HepG2 (cell line): ENCODE results near the gene VPS13C. TPM values are rescaled to one million over a fixed set of nuclear protein-coding genes. Genes with fewer than 3 reads are reported as not detected.

Experiments
- EHMT2 ChIP-seq: fragments of 200-600 bp; sonication (generic); IDR thresholded peaks from 2 replicates; pipeline ENCODE4 v1.7.0; 2017; ENCODE audit warnings: antibody characterized with exemption, low read depth, low read length, borderline replicate concordance
- HHEX ChIP-seq: IDR thresholded peaks from 2 replicates; pipeline ENCODE4 v1.6.1; 2016; ENCODE audit warnings: control low read depth
- KLF12 ChIP-seq: sonication (generic); formaldehyde crosslinking; IDR thresholded peaks from 2 replicates; pipeline ENCODE4 v1.4.0; 2020; ENCODE audit warnings: missing genetic modification reagents, borderline replicate concordance
- PHF20 ChIP-seq: sonication (generic); formaldehyde crosslinking; IDR thresholded peaks from 2 replicates; pipeline ENCODE4 v1.5.0; 2020; ENCODE audit warnings: mild to moderate bottlenecking, missing genetic modification reagents
- RBAK ChIP-seq: sonication (generic); formaldehyde crosslinking; IDR thresholded peaks from 2 replicates; pipeline ENCODE4 v1.5.1; 2020; ENCODE audit warnings: mild to moderate bottlenecking, missing genetic modification reagents
- REL ChIP-seq: sonication (generic); formaldehyde crosslinking; conservative IDR thresholded peaks from 2 replicates; pipeline ENCODE4 v1.8.0; 2022; ENCODE audit warnings: mild to moderate bottlenecking, missing genetic modification reagents, moderate library complexity
- SRSF9 ChIP-seq: fragments of 200-400 bp; formaldehyde crosslinking; IDR thresholded peaks from 2 replicates; pipeline ENCODE4 v1.6.1; 2018; ENCODE audit warnings: borderline replicate concordance, mild to moderate bottlenecking, low read depth, low read length; ENCODE audit not compliant: insufficient read depth, poor library complexity, severe bottlenecking
- TAF15 ChIP-seq: fragments of 200-400 bp; formaldehyde crosslinking; IDR thresholded peaks from one replicate; pipeline ENCODE4 v1.6.1; 2018; ENCODE audit warnings: mild to moderate bottlenecking, low read depth, low read length; ENCODE audit not compliant: poor library complexity, severe bottlenecking
- ZNF180 ChIP-seq: sonication (generic); formaldehyde crosslinking; IDR thresholded peaks from 2 replicates; pipeline ENCODE4 v1.4.0; 2020; ENCODE audit warnings: low read depth, missing genetic modification reagents, borderline replicate concordance
- ZNF234 ChIP-seq: sonication (generic); formaldehyde crosslinking; conservative IDR thresholded peaks from 2 replicates; pipeline ENCODE4 v1.5.1; 2020; ENCODE audit warnings: mild to moderate bottlenecking, missing genetic modification reagents
- ZNF878 ChIP-seq: sonication (generic); formaldehyde crosslinking; IDR thresholded peaks from 2 replicates; pipeline ENCODE4 v1.8.1; 2023; ENCODE audit warnings: mild to moderate bottlenecking, missing genetic modification reagents, moderate library complexity
- ZSCAN25 ChIP-seq: sonication (generic); formaldehyde crosslinking; IDR thresholded peaks from 2 replicates; pipeline ENCODE4 v1.8.0; 2022; ENCODE audit warnings: mild to moderate bottlenecking, missing genetic modification reagents
- polyA plus RNA-seq, 8 experiments: library from polyadenylated mRNA; depleted of rRNA in 3 of 8; stranded (reverse) in 7 of 8; unstranded in 1 of 8; fragments of >200 nt; fragmentation: Illumina TruSeq in 4 of 8; extraction: Trizol in 4 of 8; gene quantifications; 2 replicates each; pipeline versions ENCODE4 v1.2.1 to v1.2.3, GENCODE V29; 2011 to 2016; ENCODE audit warnings: low read depth in 4 of 8, missing spikeins in 1 of 8, mixed read lengths in 1 of 8; ENCODE audit not compliant: insufficient read depth in 1 of 8
- total RNA-seq, 5 experiments: library from RNA; depleted of rRNA; stranded (reverse); fragments of >200 nt; fragmentation: Illumina TruSeq; extraction: Trizol; gene quantifications; 2 replicates each; pipeline ENCODE4 v1.2.3, GENCODE V29; 2016; ENCODE audit warnings: low read depth in 1 of 5
- TF ChIP-seq, protein P1 (sequence below): sonication (generic); formaldehyde crosslinking; IDR thresholded peaks from 2 replicates; pipeline ENCODE4 v1.8.0; 2022; ENCODE audit warnings: missing genetic modification reagents, mild to moderate bottlenecking, moderate library complexity, borderline replicate concordance
- TF ChIP-seq, protein P2 (sequence below): sonication (generic); formaldehyde crosslinking; IDR thresholded peaks from 2 replicates; pipeline ENCODE4 v1.5.1; 2020; ENCODE audit warnings: mild to moderate bottlenecking, moderate library complexity, missing genetic modification reagents
- TF ChIP-seq, protein P3 (sequence below), 2 experiments: sonication (generic) in 1 of 2; formaldehyde crosslinking in 1 of 2; IDR thresholded peaks; 2 replicates each; pipeline versions ENCODE4 v1.6.1 to v1.9.0; 2014 to 2022; ENCODE audit warnings: antibody characterized with exemption in 1 of 2, borderline replicate concordance in 1 of 2, inconsistent platforms in 1 of 2, low read depth in 1 of 2, missing genetic modification reagents in 1 of 2
- TF ChIP-seq, protein P4 (sequence below): sonication (generic); formaldehyde crosslinking; IDR thresholded peaks from 2 replicates; pipeline ENCODE4 v1.8.0; 2022; ENCODE audit warnings: mild to moderate bottlenecking, missing genetic modification reagents, moderate library complexity

Gene VPS13C
- total and polyA plus RNA-seq, 2 of the 13 experiments (the other 11 are each of a cell fraction or from before 2014, with no cell fraction given): 10.9 to 26.8 TPM

DNA sequence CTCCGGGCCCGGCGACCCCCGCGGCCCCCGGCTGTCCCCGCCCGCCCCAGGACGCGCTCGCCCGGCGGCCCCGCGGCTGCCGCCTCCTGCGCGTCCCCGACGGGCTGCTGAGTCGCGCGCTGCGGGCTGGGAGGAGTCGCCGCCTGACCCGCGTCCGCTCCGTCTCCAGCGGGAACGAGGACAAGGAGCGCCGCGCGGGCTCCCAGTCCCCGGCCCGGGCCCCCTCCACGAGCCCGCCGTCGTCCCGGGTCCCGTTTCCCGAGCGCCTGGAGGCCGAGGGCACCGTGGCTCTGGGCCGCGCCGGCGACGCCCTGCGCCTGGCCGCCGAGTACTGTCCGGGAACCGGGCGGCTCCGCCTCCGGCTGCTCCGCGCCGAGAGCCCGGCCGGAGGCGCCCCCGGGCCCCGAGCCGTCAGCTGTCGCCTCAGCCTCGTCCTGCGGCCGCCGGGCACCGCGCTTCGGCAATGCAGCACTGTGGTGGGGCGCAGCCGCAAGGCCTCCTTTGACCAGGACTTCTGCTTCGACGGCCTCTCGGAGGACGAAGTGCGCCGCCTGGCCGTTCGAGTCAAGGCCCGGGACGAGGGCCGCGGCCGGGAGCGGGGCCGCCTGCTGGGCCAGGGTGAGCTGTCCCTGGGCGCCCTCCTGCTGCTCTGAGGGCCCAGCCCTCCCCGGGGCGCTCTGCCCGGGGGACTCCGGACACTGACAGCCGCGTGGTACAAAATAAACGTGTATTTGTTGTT is 8.0 kb upstream of the VPS13C start (continued):
- no peak for TF ChIP-seq REL (CRISPR knock-in tag)
- no peak for TF ChIP-seq HHEX (CRISPR knock-in tag)
- no peak for TF ChIP-seq ZNF180 (CRISPR knock-in tag)
- no peak for TF ChIP-seq ZNF878 (CRISPR knock-in tag)
- no peak for TF ChIP-seq PHF20 (CRISPR knock-in tag)
- no peak for TF ChIP-seq EHMT2
- TF ChIP-seq ZNF234 (CRISPR knock-in tag): no peak
- TF ChIP-seq, protein P1, sequence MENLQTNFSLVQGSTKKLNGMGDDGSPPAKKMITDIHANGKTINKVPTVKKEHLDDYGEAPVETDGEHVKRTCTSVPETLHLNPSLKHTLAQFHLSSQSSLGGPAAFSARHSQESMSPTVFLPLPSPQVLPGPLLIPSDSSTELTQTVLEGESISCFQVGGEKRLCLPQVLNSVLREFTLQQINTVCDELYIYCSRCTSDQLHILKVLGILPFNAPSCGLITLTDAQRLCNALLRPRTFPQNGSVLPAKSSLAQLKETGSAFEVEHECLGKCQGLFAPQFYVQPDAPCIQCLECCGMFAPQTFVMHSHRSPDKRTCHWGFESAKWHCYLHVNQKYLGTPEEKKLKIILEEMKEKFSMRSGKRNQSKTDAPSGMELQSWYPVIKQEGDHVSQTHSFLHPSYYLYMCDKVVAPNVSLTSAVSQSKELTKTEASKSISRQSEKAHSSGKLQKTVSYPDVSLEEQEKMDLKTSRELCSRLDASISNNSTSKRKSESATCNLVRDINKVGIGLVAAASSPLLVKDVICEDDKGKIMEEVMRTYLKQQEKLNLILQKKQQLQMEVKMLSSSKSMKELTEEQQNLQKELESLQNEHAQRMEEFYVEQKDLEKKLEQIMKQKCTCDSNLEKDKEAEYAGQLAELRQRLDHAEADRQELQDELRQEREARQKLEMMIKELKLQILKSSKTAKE (CRISPR knock-in tag): no peak; the same call in 1 of the 2 replicates
- TF ChIP-seq KLF12 (CRISPR knock-in tag): no peak
- TF ChIP-seq, protein P2, sequence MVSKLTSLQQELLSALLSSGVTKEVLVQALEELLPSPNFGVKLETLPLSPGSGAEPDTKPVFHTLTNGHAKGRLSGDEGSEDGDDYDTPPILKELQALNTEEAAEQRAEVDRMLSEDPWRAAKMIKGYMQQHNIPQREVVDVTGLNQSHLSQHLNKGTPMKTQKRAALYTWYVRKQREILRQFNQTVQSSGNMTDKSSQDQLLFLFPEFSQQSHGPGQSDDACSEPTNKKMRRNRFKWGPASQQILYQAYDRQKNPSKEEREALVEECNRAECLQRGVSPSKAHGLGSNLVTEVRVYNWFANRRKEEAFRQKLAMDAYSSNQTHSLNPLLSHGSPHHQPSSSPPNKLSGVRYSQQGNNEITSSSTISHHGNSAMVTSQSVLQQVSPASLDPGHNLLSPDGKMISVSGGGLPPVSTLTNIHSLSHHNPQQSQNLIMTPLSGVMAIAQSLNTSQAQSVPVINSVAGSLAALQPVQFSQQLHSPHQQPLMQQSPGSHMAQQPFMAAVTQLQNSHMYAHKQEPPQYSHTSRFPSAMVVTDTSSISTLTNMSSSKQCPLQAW (CRISPR knock-in tag): no peak
- TF ChIP-seq, protein P3, sequence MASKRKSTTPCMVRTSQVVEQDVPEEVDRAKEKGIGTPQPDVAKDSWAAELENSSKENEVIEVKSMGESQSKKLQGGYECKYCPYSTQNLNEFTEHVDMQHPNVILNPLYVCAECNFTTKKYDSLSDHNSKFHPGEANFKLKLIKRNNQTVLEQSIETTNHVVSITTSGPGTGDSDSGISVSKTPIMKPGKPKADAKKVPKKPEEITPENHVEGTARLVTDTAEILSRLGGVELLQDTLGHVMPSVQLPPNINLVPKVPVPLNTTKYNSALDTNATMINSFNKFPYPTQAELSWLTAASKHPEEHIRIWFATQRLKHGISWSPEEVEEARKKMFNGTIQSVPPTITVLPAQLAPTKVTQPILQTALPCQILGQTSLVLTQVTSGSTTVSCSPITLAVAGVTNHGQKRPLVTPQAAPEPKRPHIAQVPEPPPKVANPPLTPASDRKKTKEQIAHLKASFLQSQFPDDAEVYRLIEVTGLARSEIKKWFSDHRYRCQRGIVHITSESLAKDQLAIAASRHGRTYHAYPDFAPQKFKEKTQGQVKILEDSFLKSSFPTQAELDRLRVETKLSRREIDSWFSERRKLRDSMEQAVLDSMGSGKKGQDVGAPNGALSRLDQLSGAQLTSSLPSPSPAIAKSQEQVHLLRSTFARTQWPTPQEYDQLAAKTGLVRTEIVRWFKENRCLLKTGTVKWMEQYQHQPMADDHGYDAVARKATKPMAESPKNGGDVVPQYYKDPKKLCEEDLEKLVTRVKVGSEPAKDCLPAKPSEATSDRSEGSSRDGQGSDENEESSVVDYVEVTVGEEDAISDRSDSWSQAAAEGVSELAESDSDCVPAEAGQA (IDR thresholded peaks at IDR 0.05; ENCODE audit: low read depth): no peak
- TF ChIP-seq, protein P3 (CRISPR knock-in tag; IDR thresholded peaks at IDR 0.05; ENCODE audit: borderline replicate concordance): no peak
- no peak for TF ChIP-seq SRSF9
- TF ChIP-seq TAF15: no peak
- TF ChIP-seq ZSCAN25: no peak
- no peak for TF ChIP-seq RBAK (CRISPR knock-in tag)
- TF ChIP-seq, protein P4, sequence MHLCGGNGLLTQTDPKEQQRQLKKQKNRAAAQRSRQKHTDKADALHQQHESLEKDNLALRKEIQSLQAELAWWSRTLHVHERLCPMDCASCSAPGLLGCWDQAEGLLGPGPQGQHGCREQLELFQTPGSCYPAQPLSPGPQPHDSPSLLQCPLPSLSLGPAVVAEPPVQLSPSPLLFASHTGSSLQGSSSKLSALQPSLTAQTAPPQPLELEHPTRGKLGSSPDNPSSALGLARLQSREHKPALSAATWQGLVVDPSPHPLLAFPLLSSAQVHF (CRISPR knock-in tag): no peak
